Measurements from ENCODE around the gene CBFA2T3. TPM values are rescaled to one million over a fixed set of nuclear protein-coding genes. Genes with fewer than 3 reads are reported as not detected.

CBFA2T3 gene
- total and polyA plus RNA-seq, 2 of the 8 experiments (the other 6 are each of a cell fraction or from before 2014, with no cell fraction given): 0.51 to 1.3 TPM

DNA sequence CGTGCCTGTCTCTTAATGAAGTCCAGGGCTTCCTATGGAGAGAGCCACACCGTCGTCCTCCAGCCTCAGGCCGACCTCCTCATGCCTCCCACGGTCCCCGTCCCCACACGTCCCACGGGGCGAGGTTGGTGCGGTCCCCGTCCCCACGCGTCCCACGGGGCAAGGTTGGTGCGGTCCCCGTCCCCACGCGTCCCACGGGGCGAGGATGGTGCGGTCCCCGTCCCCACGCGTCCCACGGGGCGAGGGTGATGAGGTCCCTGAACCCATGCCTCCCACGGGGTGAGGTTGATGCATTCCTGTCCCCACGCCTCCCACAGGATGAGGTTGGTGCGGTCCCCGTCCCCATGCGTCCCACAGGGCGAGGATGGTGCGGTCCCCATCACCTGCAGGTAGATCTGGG, 141.2 kb downstream of the CBFA2T3 start:
- FAIRE-seq (no peak), DNase-seq (ENCODE audit: low read depth in 1 of 2, low spot score in 2 of 2) (no peak)
- no peaks in the 10 kb centered on the region for H4K20me1 ChIP-seq (replicated peaks in 1 of 2; ENCODE audit: control insufficient read depth in 1 of 2, insufficient read depth in 2 of 2, low read length in 2 of 2)
- 93% methylated on average over 26 of the region's 33 CpGs; no CpG with 5 or more reads in 1 of the 2 experiments for WGBS, 2 experiments (ENCODE audit: extremely low coverage in 1 of 2, insufficient coverage in 1 of 2, insufficient read length in 1 of 2, insufficient replicate concordance in 2 of 2, low coverage in 1 of 2, low lambda C conversion rate in 2 of 2, missing lambda C conversion rate in 1 of 2)
- no peak overlapping the region for H2AFZ ChIP-seq (ENCODE audit: low read length)
- POLR2A ChIA-PET (ENCODE audit: partially characterized antibody): no interaction called here
- no peak overlapping the region for H2AK5ac ChIP-seq (ENCODE audit: low read depth, low read length)
- H3K9ac ChIP-seq (replicated peaks in 1 of 4; ENCODE audit: extremely low read depth in 1 of 4, low read depth in 3 of 4, low read length in 3 of 4): no peak overlapping the region
- TF ChIP-seq CBX8 (IDR thresholded peaks at IDR 0.05; ENCODE audit: borderline replicate concordance, low read depth, low read length) (no peak), BCL11A (IDR thresholded peaks at IDR 0.05; ENCODE audit: low read depth in 2 of 2, low read length in 2 of 2) (no peak), EGR1 (IDR thresholded peaks at IDR 0.05; ENCODE audit: borderline replicate concordance, low read depth, low read length) (no peak), TCF12 (IDR thresholded peaks at IDR 0.05; ENCODE audit: low read depth, low read length) (no peak)
- H3K27ac ChIP-seq (ENCODE audit: low read depth, low read length): no peak overlapping the region
- H3K23me2 ChIP-seq (ENCODE audit: low read depth, low read length): no peaks in the 10 kb centered on the region
- no peak overlapping the region for H2BK20ac ChIP-seq (ENCODE audit: low read length)
- no peak overlapping the region for H3K56ac ChIP-seq (replicated peaks; ENCODE audit: insufficient read length, low read depth, low read length)
- H3K14ac ChIP-seq (ENCODE audit: insufficient read length): no peak overlapping the region
- no peak overlapping the region for H3K23ac ChIP-seq (ENCODE audit: insufficient read length)
- CTCF ChIA-PET (ENCODE audit: partially characterized antibody): no interaction called here
- no peaks in the 10 kb centered on the region for H3K9me3 ChIP-seq (ENCODE audit: insufficient read depth in 2 of 2, low read depth in 1 of 2, low read length in 1 of 2)
- no peak overlapping the region for H4K8ac ChIP-seq (ENCODE audit: extremely low read depth, insufficient read depth, low read length)
- H3K4me1 ChIP-seq (replicated peaks in 1 of 4; ENCODE audit: control insufficient read depth in 3 of 4, insufficient read depth in 4 of 4, low read length in 3 of 4): 0 out of 7 replicates have a peak, but pooled peaks cover 0 to 2% (median 0%) of the 10 kb centered on the region in 4 experiments
- H3K79me2 ChIP-seq (ENCODE audit: control insufficient read depth in 1 of 2, insufficient read depth in 2 of 2, low read length in 2 of 2): no peaks in the 10 kb centered on the region
- H3K4me3 ChIP-seq (ENCODE audit: extremely low read depth in 1 of 4, insufficient read depth in 2 of 4, low read depth in 3 of 4, low read length in 4 of 4): no peak overlapping the region
- H2BK120ac ChIP-seq (replicated peaks; ENCODE audit: low read depth, low read length): no peak overlapping the region
- no peak overlapping the region; the same call in 1 of the 2 replicates for H2BK5ac ChIP-seq (ENCODE audit: low read depth, low read length)
- H4K5ac ChIP-seq (ENCODE audit: insufficient read length, low read depth, low read length): no peak overlapping the region
- H3K4me2 ChIP-seq (ENCODE audit: insufficient read depth in 1 of 2, low read depth in 2 of 2, low read length in 2 of 2): no peak overlapping the region
- H3K27me3 ChIP-seq (replicated peaks in 1 of 4; ENCODE audit: control insufficient read depth in 3 of 4, extremely low read depth in 1 of 4, insufficient read depth in 3 of 4, low read length in 3 of 4): no peaks in the 10 kb centered on the region
- no peak overlapping the region for H2BK12ac ChIP-seq (ENCODE audit: low read depth, low read length)
- H3K18ac ChIP-seq (ENCODE audit: extremely low read depth, low read length): no peak overlapping the region
- no peak overlapping the region for H3K4ac ChIP-seq (replicated peaks; ENCODE audit: insufficient read length, low read depth, low read length)
- H2BK15ac ChIP-seq (ENCODE audit: low read length): no peak overlapping the region
- no peak overlapping the region for H4K91ac ChIP-seq (replicated peaks; ENCODE audit: insufficient read length, low read length)
- peaks cover 0 to 7% (median under 1%) of the 10 kb centered on the region in 4 experiments; a peak in 2 of 8 replicates for H3K36me3 ChIP-seq (ENCODE audit: control insufficient read depth in 2 of 4, insufficient read depth in 4 of 4, low read length in 3 of 4)
- H3K79me1 ChIP-seq (ENCODE audit: low read depth, low read length): 0 out of 2 replicates have a peak, but pooled peaks cover 2% of the 10 kb centered on the region
